HEK293 (cell line): ENCODE data around the gene SAMD11.

ENCODE experiments used
- KLF10 ChIP-seq: fragments of 450-650 bp; IDR thresholded peaks from 2 replicates; pipeline ENCODE4 v1.5.1; 2018; ENCODE audit warnings: missing biosample characterization, mild to moderate bottlenecking, missing genetic modification characterization
- REPIN1 ChIP-seq: fragments of 450-650 bp; formaldehyde crosslinking; IDR thresholded peaks from 2 replicates; pipeline ENCODE4 v1.5.1; 2017; ENCODE audit warnings: missing biosample characterization, missing genetic modification characterization, low read depth
- SP2 ChIP-seq: fragments of 450-650 bp; formaldehyde crosslinking; IDR thresholded peaks from 2 replicates; pipeline ENCODE4 v1.5.1; 2016; ENCODE audit warnings: missing biosample characterization, missing genetic modification characterization
- SP7 ChIP-seq: fragments of 450-650 bp; formaldehyde crosslinking; IDR thresholded peaks from 2 replicates; pipeline ENCODE4 v1.5.1; 2016; ENCODE audit warnings: missing biosample characterization, missing genetic modification characterization
- ZBTB7A ChIP-seq: fragments of 450-650 bp; formaldehyde crosslinking; IDR thresholded peaks from 2 replicates; pipeline ENCODE4 v1.5.1; 2016; ENCODE audit warnings: low read depth, missing biosample characterization, missing genetic modification characterization
- ZBTB8A ChIP-seq: fragments of 450-650 bp; formaldehyde crosslinking; IDR thresholded peaks from 2 replicates; pipeline ENCODE4 v1.5.1; 2016; ENCODE audit warnings: missing biosample characterization, missing genetic modification characterization
- ZEB2 ChIP-seq: fragments of 450-650 bp; formaldehyde crosslinking; IDR thresholded peaks from 2 replicates; pipeline ENCODE4 v1.5.1; 2016; ENCODE audit warnings: missing biosample characterization, missing genetic modification characterization
- ZFP69B ChIP-seq: fragments of 450-650 bp; formaldehyde crosslinking; IDR thresholded peaks from 2 replicates; pipeline ENCODE4 v1.5.1; 2016; ENCODE audit warnings: missing biosample characterization, missing genetic modification characterization
- ZNF169 ChIP-seq: fragments of 450-650 bp; formaldehyde crosslinking; IDR thresholded peaks from 2 replicates; pipeline ENCODE4 v1.5.1; 2016; ENCODE audit warnings: missing biosample characterization, missing genetic modification characterization
- ZNF211 ChIP-seq: fragments of 450-650 bp; formaldehyde crosslinking; IDR thresholded peaks from 2 replicates; pipeline ENCODE4 v1.5.1; 2016; ENCODE audit warnings: low read depth, missing biosample characterization, missing genetic modification characterization
- ZNF350 ChIP-seq: fragments of 450-650 bp; formaldehyde crosslinking; IDR thresholded peaks from 2 replicates; pipeline ENCODE4 v1.5.0; 2017; ENCODE audit warnings: missing biosample characterization, mild to moderate bottlenecking, missing genetic modification characterization
- ZNF600 ChIP-seq: fragments of 450-650 bp; formaldehyde crosslinking; IDR thresholded peaks from 2 replicates; pipeline ENCODE4 v1.5.1; 2016; ENCODE audit warnings: missing biosample characterization, missing genetic modification characterization
- ZNF610 ChIP-seq: fragments of 450-650 bp; formaldehyde crosslinking; IDR thresholded peaks from 2 replicates; pipeline ENCODE4 v1.5.1; 2016; ENCODE audit warnings: missing biosample characterization, missing genetic modification characterization, borderline replicate concordance
- TF ChIP-seq, protein P1 (sequence below): fragments of 450-650 bp; formaldehyde crosslinking; IDR thresholded peaks from 2 replicates; pipeline ENCODE4 v1.5.1; 2017; ENCODE audit warnings: missing biosample characterization, missing genetic modification characterization
- TF ChIP-seq, protein P2 (sequence below): fragments of 450-650 bp; formaldehyde crosslinking; IDR thresholded peaks from 2 replicates; pipeline ENCODE4 v1.5.1; 2016; ENCODE audit warnings: missing biosample characterization, missing genetic modification characterization
- TF ChIP-seq, protein P3 (sequence below): fragments of 450-650 bp; formaldehyde crosslinking; IDR thresholded peaks from 2 replicates; pipeline ENCODE4 v1.5.1; 2016; ENCODE audit warnings: missing biosample characterization, missing genetic modification characterization
- TF ChIP-seq, protein P4 (sequence below): fragments of 450-650 bp; formaldehyde crosslinking; IDR thresholded peaks from 2 replicates; pipeline ENCODE4 v1.5.1; 2016; ENCODE audit warnings: missing biosample characterization, missing genetic modification characterization
- TF ChIP-seq, protein P5 (sequence below): fragments of 450-650 bp; IDR thresholded peaks from 2 replicates; pipeline ENCODE4 v1.5.1; 2018; ENCODE audit warnings: missing biosample characterization, missing genetic modification characterization
- TF ChIP-seq, protein P6 (sequence below): fragments of 450-650 bp; formaldehyde crosslinking; IDR thresholded peaks from 2 replicates; pipeline ENCODE4 v1.5.1; 2016; ENCODE audit warnings: missing biosample characterization, missing genetic modification characterization
- TF ChIP-seq, protein P7 (sequence below): fragments of 450-650 bp; formaldehyde crosslinking; IDR thresholded peaks from 2 replicates; pipeline ENCODE4 v1.5.1; 2016; ENCODE audit warnings: missing biosample characterization, missing genetic modification characterization, borderline replicate concordance
- TF ChIP-seq, protein P8 (sequence below): fragments of 450-650 bp; formaldehyde crosslinking; IDR thresholded peaks from 2 replicates; pipeline ENCODE4 v1.5.1; 2016; ENCODE audit warnings: missing biosample characterization, missing genetic modification characterization

Gene SAMD11

DNA sequence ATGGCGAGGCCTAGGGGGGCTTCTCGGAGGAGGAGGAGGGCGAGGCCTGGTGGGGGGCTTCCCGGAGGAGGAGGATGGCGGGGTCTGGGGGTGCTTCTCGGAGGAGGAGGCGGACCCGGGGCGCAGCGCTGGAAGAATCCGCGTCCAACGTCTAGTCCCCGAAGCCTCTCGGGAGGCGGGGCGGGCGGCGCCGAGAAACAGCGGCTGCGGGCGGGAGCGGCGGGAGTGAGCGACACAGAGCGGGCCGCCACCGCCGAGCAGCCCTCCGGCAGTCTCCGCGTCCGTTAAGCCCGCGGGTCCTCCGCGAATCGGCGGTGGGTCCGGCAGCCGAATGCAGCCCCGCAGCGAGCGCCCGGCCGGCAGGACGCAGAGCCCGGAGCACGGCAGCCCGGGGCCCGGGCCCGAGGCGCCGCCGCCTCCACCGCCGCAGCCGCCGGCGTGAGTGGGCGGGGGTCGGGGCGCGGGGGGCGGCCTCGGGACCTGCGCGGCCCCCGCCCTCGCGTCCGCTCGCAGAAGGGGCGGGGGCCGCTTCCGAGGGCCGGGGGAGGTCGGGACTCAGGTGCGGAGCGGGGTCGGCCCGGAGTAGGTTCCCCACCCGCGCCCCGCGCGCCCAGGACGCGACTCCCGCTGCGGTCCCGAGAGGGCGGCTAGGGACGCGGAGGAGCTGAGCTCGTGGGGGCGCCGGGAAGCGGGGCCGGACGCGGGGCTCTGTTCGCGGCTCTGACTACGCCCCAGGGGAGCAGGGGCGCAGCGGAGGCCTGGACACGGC lies 36.8 kb downstream of the SAMD11 start, which contains the start of gene KLHL17 (continued):
- TF ChIP-seq, protein P1, sequence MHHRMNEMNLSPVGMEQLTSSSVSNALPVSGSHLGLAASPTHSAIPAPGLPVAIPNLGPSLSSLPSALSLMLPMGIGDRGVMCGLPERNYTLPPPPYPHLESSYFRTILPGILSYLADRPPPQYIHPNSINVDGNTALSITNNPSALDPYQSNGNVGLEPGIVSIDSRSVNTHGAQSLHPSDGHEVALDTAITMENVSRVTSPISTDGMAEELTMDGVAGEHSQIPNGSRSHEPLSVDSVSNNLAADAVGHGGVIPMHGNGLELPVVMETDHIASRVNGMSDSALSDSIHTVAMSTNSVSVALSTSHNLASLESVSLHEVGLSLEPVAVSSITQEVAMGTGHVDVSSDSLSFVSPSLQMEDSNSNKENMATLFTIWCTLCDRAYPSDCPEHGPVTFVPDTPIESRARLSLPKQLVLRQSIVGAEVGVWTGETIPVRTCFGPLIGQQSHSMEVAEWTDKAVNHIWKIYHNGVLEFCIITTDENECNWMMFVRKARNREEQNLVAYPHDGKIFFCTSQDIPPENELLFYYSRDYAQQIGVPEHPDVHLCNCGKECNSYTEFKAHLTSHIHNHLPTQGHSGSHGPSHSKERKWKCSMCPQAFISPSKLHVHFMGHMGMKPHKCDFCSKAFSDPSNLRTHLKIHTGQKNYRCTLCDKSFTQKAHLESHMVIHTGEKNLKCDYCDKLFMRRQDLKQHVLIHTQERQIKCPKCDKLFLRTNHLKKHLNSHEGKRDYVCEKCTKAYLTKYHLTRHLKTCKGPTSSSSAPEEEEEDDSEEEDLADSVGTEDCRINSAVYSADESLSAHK (tag by site-specific recombination): peak; percentile 19; the same call in 1 of the 2 replicates
- TF ChIP-seq SP2: peak; percentile 40; the same call in 1 of the 2 replicates
- TF ChIP-seq, protein P2, sequence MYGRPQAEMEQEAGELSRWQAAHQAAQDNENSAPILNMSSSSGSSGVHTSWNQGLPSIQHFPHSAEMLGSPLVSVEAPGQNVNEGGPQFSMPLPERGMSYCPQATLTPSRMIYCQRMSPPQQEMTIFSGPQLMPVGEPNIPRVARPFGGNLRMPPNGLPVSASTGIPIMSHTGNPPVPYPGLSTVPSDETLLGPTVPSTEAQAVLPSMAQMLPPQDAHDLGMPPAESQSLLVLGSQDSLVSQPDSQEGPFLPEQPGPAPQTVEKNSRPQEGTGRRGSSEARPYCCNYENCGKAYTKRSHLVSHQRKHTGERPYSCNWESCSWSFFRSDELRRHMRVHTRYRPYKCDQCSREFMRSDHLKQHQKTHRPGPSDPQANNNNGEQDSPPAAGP (tag by site-specific recombination): peak; percentile 45; the same call in 1 of the 2 replicates
- TF ChIP-seq, protein P3, sequence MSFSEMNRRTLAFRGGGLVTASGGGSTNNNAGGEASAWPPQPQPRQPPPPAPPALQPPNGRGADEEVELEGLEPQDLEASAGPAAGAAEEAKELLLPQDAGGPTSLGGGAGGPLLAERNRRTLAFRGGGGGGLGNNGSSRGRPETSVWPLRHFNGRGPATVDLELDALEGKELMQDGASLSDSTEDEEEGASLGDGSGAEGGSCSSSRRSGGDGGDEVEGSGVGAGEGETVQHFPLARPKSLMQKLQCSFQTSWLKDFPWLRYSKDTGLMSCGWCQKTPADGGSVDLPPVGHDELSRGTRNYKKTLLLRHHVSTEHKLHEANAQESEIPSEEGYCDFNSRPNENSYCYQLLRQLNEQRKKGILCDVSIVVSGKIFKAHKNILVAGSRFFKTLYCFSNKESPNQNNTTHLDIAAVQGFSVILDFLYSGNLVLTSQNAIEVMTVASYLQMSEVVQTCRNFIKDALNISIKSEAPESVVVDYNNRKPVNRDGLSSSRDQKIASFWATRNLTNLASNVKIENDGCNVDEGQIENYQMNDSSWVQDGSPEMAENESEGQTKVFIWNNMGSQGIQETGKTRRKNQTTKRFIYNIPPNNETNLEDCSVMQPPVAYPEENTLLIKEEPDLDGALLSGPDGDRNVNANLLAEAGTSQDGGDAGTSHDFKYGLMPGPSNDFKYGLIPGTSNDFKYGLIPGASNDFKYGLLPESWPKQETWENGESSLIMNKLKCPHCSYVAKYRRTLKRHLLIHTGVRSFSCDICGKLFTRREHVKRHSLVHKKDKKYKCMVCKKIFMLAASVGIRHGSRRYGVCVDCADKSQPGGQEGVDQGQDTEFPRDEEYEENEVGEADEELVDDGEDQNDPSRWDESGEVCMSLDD (tag by site-specific recombination): peak; percentile 78
- peak; percentile 75; the same call in 1 of the 2 replicates for TF ChIP-seq ZEB2 (tag by site-specific recombination)
- no peak for TF ChIP-seq ZNF169 (tag by site-specific recombination)
- TF ChIP-seq ZNF211 (tag by site-specific recombination): no peak
- TF ChIP-seq ZNF350: no peak
- TF ChIP-seq, protein P4, sequence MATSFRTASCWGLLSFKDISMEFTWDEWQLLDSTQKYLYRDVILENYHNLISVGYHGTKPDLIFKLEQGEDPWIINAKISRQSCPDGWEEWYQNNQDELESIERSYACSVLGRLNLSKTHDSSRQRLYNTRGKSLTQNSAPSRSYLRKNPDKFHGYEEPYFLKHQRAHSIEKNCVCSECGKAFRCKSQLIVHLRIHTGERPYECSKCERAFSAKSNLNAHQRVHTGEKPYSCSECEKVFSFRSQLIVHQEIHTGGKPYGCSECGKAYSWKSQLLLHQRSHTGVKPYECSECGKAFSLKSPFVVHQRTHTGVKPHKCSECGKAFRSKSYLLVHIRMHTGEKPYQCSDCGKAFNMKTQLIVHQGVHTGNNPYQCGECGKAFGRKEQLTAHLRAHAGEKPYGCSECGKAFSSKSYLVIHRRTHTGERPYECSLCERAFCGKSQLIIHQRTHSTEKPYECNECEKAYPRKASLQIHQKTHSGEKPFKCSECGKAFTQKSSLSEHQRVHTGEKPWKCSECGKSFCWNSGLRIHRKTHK: no peak
- TF ChIP-seq ZNF600 (tag by site-specific recombination): 0 out of 2 replicates have a peak, but pooled peaks have one; percentile 18
- TF ChIP-seq, protein P5, sequence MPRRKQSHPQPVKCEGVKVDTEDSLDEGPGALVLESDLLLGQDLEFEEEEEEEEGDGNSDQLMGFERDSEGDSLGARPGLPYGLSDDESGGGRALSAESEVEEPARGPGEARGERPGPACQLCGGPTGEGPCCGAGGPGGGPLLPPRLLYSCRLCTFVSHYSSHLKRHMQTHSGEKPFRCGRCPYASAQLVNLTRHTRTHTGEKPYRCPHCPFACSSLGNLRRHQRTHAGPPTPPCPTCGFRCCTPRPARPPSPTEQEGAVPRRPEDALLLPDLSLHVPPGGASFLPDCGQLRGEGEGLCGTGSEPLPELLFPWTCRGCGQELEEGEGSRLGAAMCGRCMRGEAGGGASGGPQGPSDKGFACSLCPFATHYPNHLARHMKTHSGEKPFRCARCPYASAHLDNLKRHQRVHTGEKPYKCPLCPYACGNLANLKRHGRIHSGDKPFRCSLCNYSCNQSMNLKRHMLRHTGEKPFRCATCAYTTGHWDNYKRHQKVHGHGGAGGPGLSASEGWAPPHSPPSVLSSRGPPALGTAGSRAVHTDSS: 0 out of 2 replicates have a peak, but pooled peaks have one; percentile 30
- TF ChIP-seq, protein P6, sequence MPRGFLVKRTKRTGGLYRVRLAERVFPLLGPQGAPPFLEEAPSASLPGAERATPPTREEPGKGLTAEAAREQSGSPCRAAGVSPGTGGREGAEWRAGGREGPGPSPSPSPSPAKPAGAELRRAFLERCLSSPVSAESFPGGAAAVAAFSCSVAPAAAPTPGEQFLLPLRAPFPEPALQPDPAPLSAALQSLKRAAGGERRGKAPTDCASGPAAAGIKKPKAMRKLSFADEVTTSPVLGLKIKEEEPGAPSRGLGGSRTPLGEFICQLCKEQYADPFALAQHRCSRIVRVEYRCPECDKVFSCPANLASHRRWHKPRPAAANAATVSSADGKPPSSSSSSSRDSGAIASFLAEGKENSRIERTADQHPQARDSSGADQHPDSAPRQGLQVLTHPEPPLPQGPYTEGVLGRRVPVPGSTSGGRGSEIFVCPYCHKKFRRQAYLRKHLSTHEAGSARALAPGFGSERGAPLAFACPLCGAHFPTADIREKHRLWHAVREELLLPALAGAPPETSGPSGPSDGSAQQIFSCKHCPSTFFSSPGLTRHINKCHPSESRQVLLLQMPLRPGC (tag by site-specific recombination): peak; percentile 11; the same call in 1 of the 2 replicates
- TF ChIP-seq KLF10 (tag by site-specific recombination): peak; percentile 55; the same call in 1 of the 2 replicates
- TF ChIP-seq, protein P7, sequence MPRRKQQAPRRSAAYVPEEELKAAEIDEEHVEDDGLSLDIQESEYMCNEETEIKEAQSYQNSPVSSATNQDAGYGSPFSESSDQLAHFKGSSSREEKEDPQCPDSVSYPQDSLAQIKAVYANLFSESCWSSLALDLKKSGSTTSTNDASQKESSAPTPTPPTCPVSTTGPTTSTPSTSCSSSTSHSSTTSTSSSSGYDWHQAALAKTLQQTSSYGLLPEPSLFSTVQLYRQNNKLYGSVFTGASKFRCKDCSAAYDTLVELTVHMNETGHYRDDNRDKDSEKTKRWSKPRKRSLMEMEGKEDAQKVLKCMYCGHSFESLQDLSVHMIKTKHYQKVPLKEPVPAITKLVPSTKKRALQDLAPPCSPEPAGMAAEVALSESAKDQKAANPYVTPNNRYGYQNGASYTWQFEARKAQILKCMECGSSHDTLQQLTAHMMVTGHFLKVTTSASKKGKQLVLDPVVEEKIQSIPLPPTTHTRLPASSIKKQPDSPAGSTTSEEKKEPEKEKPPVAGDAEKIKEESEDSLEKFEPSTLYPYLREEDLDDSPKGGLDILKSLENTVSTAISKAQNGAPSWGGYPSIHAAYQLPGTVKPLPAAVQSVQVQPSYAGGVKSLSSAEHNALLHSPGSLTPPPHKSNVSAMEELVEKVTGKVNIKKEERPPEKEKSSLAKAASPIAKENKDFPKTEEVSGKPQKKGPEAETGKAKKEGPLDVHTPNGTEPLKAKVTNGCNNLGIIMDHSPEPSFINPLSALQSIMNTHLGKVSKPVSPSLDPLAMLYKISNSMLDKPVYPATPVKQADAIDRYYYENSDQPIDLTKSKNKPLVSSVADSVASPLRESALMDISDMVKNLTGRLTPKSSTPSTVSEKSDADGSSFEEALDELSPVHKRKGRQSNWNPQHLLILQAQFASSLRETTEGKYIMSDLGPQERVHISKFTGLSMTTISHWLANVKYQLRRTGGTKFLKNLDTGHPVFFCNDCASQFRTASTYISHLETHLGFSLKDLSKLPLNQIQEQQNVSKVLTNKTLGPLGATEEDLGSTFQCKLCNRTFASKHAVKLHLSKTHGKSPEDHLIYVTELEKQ (tag by site-specific recombination): no peak; the same call in 1 of the 2 replicates
- TF ChIP-seq SP7 (tag by site-specific recombination): peak; percentile 42; the same call in 1 of the 2 replicates
- peak; percentile 70; the same call in 1 of the 2 replicates for TF ChIP-seq ZFP69B (tag by site-specific recombination)
- TF ChIP-seq ZNF610: peak; percentile 86; the same call in 1 of the 2 replicates
- peak; percentile 64; the same call in 1 of the 2 replicates for TF ChIP-seq ZBTB8A (tag by site-specific recombination)
- TF ChIP-seq, protein P8, sequence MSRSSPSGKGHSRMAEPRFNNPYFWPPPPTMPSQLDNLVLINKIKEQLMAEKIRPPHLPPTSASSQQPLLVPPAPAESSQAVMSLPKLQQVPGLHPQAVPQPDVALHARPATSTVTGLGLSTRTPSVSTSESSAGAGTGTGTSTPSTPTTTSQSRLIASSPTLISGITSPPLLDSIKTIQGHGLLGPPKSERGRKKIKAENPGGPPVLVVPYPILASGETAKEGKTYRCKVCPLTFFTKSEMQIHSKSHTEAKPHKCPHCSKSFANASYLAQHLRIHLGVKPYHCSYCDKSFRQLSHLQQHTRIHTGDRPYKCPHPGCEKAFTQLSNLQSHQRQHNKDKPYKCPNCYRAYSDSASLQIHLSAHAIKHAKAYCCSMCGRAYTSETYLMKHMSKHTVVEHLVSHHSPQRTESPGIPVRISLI: no peak
- TF ChIP-seq REPIN1 (tag by site-specific recombination): no peak
- 0 out of 2 replicates have a peak, but pooled peaks have one; percentile 52 for TF ChIP-seq ZBTB7A (tag by site-specific recombination)
